Measurements from ENCODE around the gene HAPLN2. TPM values are rescaled to one million over a fixed set of nuclear protein-coding genes. Genes with fewer than 3 reads are reported as not detected.

The HAPLN2 gene
- total and polyA plus RNA-seq, 2 of the 4 experiments (the other 2 are of a cell fraction), result not detected

GRCh38 chr1:156624814-156625435 is 5.7 kb downstream of the HAPLN2 start:
- Histone ChIP-seq H4K20me1 (ENCODE audit: insufficient read depth, low read length) (peaks cover 7% of the 10 kb centered on the region), H3K18ac (ENCODE audit: low read depth, low read length) (no peak overlapping the region), H3K4ac (ENCODE audit: low read depth, low read length) (no peak overlapping the region), H3K27ac (ENCODE audit: insufficient read depth, low read length) (no peak overlapping the region), H4K91ac (ENCODE audit: insufficient read depth, low read depth, low read length) (no peak overlapping the region), H3K56ac (ENCODE audit: extremely low read depth, insufficient read depth, low read length) (no peak overlapping the region), H3K79me1 (ENCODE audit: low read depth in 1 of 2, low read length in 2 of 2) (no peaks in the 10 kb centered on the region), H2BK20ac (ENCODE audit: low read depth, low read length) (no peak overlapping the region), H3K23ac (ENCODE audit: low read depth, low read length) (no peak overlapping the region), H2AK9ac (replicated peaks; ENCODE audit: low read depth, low read length, poor library complexity) (no peak overlapping the region), H2AK5ac (ENCODE audit: low read depth, low read length) (no peak overlapping the region), H2BK15ac (ENCODE audit: low read depth, low read length) (no peak overlapping the region), H3K9me1 (ENCODE audit: insufficient read depth, low read length) (no peaks in the 10 kb centered on the region), H2BK120ac (ENCODE audit: low read depth, low read length) (no peak overlapping the region), H4K5ac (ENCODE audit: low read depth, low read length) (no peak overlapping the region), H3K9ac (ENCODE audit: low read depth, low read length) (no peak overlapping the region), H3K4me1 (ENCODE audit: control insufficient read depth, insufficient read depth, low read length) (peaks cover 4% of the 10 kb centered on the region), H3K4me3 (ENCODE audit: insufficient read depth, low read depth, low read length) (no peak overlapping the region), H2AFZ (replicated peaks; ENCODE audit: low read length, poor library complexity) (peak overlapping the region; percentile 86), H3K9me3 (ENCODE audit: control insufficient read depth, insufficient read depth, low read length) (no peaks in the 10 kb centered on the region), H3K4me2 (ENCODE audit: low read depth, low read length) (peak overlapping the region; percentile 90), H3K36me3 (ENCODE audit: control insufficient read depth, insufficient read depth, low read length) (no peaks in the 10 kb centered on the region), H2BK5ac (ENCODE audit: low read depth, low read length, poor library complexity, severe bottlenecking) (no peak overlapping the region), H4K8ac (ENCODE audit: low read depth in 2 of 2, low read length in 2 of 2) (no peak overlapping the region), H3K14ac (replicated peaks; ENCODE audit: low read depth, low read length) (no peak overlapping the region), H3K27me3 (ENCODE audit: control insufficient read depth, insufficient read depth, low read length) (peaks cover 58% of the 10 kb centered on the region)
- dilution Hi-C loops (cut with HindIII; ENCODE audit: low sequenced_read_pairs, unreplicated experiment), result no loop called here
- DNase-seq, result no peak
- no peak for ATAC-seq (ENCODE audit: low read depth)
- ChIA-PET CTCF (interaction anchor here (0.7 to 1.8 kb wide), 9 partner anchors 32 to 239 kb away, joined by 3 to 9 read pairs (median 3); no protein-coding TSS in a partner anchor), POLR2A (ENCODE audit: unreplicated experiment) (interaction anchor here (0.6 kb wide), 1 partner anchor 900 kb away, joined by 5 read pairs; no protein-coding TSS in a partner anchor)
- intact Hi-C loops (cut with micrococcal nuclease), result no loop called here
- BruUV-seq (replicated peaks), result no TSS peak
- TF ChIP-seq USF2 (IDR thresholded peaks at IDR 0.05; ENCODE audit: low read depth, low read length), result no peak
- no peak for TF ChIP-seq MAZ (IDR thresholded peaks at IDR 0.05; ENCODE audit: borderline replicate concordance, low read depth, low read length)
- no peak for TF ChIP-seq RCOR1 (IDR thresholded peaks at IDR 0.05; ENCODE audit: insufficient replicate concordance, low read length)
- TF ChIP-seq CEBPB (IDR thresholded peaks at IDR 0.05; ENCODE audit: low read depth, low read length), result no peak
- no peak for TF ChIP-seq RAD21 (IDR thresholded peaks at IDR 0.05; ENCODE audit: low read length)
- no peak for TF ChIP-seq RFX5 (IDR thresholded peaks at IDR 0.05; ENCODE audit: low read depth, low read length)
- TF ChIP-seq CTCF (conservative IDR thresholded peaks at IDR 0.05; ENCODE audit: low read depth, low read length), result no peak
- in situ Hi-C loops (cut with MboI; ENCODE audit: low sequenced_read_pairs), result loop anchor here (5.0 kb wide), 1 partner anchor 32 kb away; no protein-coding TSS in a partner anchor
- WGBS, 2 experiments (ENCODE audit: extremely low coverage in 2 of 2, insufficient read length in 1 of 2), result 2% methylated on average over 38 of the region's 55 CpGs; no CpG with 5 or more reads in 1 of the 2 experiments

Data from IMR-90 (cell line).